ENCODE results near the gene ATP11C.
"Not testable (repeated sequence)": the region's sequence is repeated elsewhere in the genome, so short reads cannot be mapped to it uniquely, and the experiment has no call there.

The ATP11C gene

GRCh38 chrX:139850968-139851367 lies 81.9 kb downstream of the ATP11C start:
- H3K4me3 ChIP-seq (ENCODE audit: control insufficient read depth, low read depth, low read length): no peak overlapping the region
- no peak for TF ChIP-seq CTCF (conservative IDR thresholded peaks at IDR 0.05; ENCODE audit: control insufficient read depth, insufficient read depth, low read depth, low read length)
- no peak for DNase-seq (ENCODE audit: low read depth)

- no peak for TF ChIP-seq CTCF (conservative IDR thresholded peaks at IDR 0.05; ENCODE audit: control insufficient read depth, insufficient read depth, low read depth, low read length)
- no peak overlapping the region for H3K4me3 ChIP-seq (ENCODE audit: control insufficient read depth, low read depth, low read length)
These were observed 88.0 kb downstream of the ATP11C start for GRCh38 chrX:139844884-139845283.

GRCh38 chrX:139844163-139844562 lies 88.7 kb downstream of the ATP11C start:
- no peak for DNase-seq (ENCODE audit: low read depth)
- no peak for TF ChIP-seq CTCF (conservative IDR thresholded peaks at IDR 0.05; ENCODE audit: control insufficient read depth, insufficient read depth, low read depth, low read length)
- no peak overlapping the region for H3K4me3 ChIP-seq (ENCODE audit: control insufficient read depth, low read depth, low read length)

More at GRCh38 chrX:139844884-139845283, 88.0 kb downstream of the ATP11C start:
- DNase-seq (ENCODE audit: low read depth): no peak

- TF ChIP-seq CTCF (conservative IDR thresholded peaks at IDR 0.05; ENCODE audit: control insufficient read depth, insufficient read depth, low read depth, low read length): no peak
- no peak overlapping the region for H3K4me3 ChIP-seq (ENCODE audit: control insufficient read depth, low read depth, low read length)
- DNase-seq (ENCODE audit: low read depth): no peak
These were observed 90.3 kb downstream of the ATP11C start for GRCh38 chrX:139842326-139843185.

GRCh38 chrX:139836335-139836734 lies 96.5 kb downstream of the ATP11C start:
- not testable (repeated sequence) for H3K4me3 ChIP-seq (ENCODE audit: control insufficient read depth, low read depth, low read length); DNase-seq (ENCODE audit: low read depth)

GRCh38 chrX:139834879-139835278 lies 98.0 kb downstream of the ATP11C start:
- TF ChIP-seq CTCF (conservative IDR thresholded peaks at IDR 0.05; ENCODE audit: control insufficient read depth, insufficient read depth, low read depth, low read length): no peak
- DNase-seq (ENCODE audit: low read depth): no peak
- no peak overlapping the region for H3K4me3 ChIP-seq (ENCODE audit: control insufficient read depth, low read depth, low read length)

- no peak for DNase-seq (ENCODE audit: low read depth)
- TF ChIP-seq CTCF (conservative IDR thresholded peaks at IDR 0.05; ENCODE audit: control insufficient read depth, insufficient read depth, low read depth, low read length): no peak
- no peak overlapping the region for H3K4me3 ChIP-seq (ENCODE audit: control insufficient read depth, low read depth, low read length)
These were observed 100.0 kb downstream of the ATP11C start for GRCh38 chrX:139832718-139833309.
